Measurements from ENCODE around the gene CTIF. TPM values are rescaled to one million over a fixed set of nuclear protein-coding genes. Genes with fewer than 3 reads are reported as not detected.

The CTIF gene
- total RNA-seq, 2 experiments from 2014 or later: 0.06 to 0.38 TPM

GRCh38 chr18:48813321-48813720 is 274.5 kb downstream of the CTIF start:
- intact Hi-C loops (cut with micrococcal nuclease; ENCODE audit: unreplicated experiment): no loop called here
- no peaks in the 10 kb centered on the region for H3K9me3 ChIP-seq (ENCODE audit: low read length)
- ChIA-PET CTCF (ENCODE audit: unreplicated experiment) (interaction anchor here (1.3 kb wide), 1 partner anchor 28 kb away, joined by 3 read pairs; no protein-coding TSS in a partner anchor), POLR2A (interaction anchor here (0.6 to 0.7 kb wide), 3 partner anchors 54 to 797 kb away, joined by 3 to 4 read pairs (median 3); no protein-coding TSS in a partner anchor)
- H3K36me3 ChIP-seq (ENCODE audit: insufficient read depth, low read length): no peaks in the 10 kb centered on the region
- no peaks in the 10 kb centered on the region for H4K20me1 ChIP-seq (ENCODE audit: insufficient read depth, low read length)
- no peaks in the 10 kb centered on the region for H3K9me2 ChIP-seq (ENCODE audit: insufficient read depth, low read length)
- H3K4me3 ChIP-seq (ENCODE audit: low read depth, low read length, poor library complexity, severe bottlenecking): no peak overlapping the region
- BruUV-seq (replicated peaks): no TSS peak
- no peak overlapping the region for H3K4me2 ChIP-seq (ENCODE audit: low read length)
- H2AFZ ChIP-seq (ENCODE audit: low read length): peak overlapping the region; percentile 58; the same call in 1 of the 2 replicates
- no peak overlapping the region for H3K27ac ChIP-seq (ENCODE audit: low read depth, low read length, poor library complexity, severe bottlenecking)
- H3K79me2 ChIP-seq (ENCODE audit: insufficient read depth, low read depth, low read length): no peaks in the 10 kb centered on the region
- no peak for DNase-seq (ENCODE audit: low spot score)
- H3K4me1 ChIP-seq (ENCODE audit: insufficient read depth, low read length, poor library complexity, severe bottlenecking): peaks cover 41% of the 10 kb centered on the region
- TF ChIP-seq EZH2phosphoT487 (IDR thresholded peaks at IDR 0.05; ENCODE audit: borderline replicate concordance, low read depth, low read length) (no peak), CTCF (conservative IDR thresholded peaks at IDR 0.05; ENCODE audit: low read length) (no peak)

- Histone ChIP-seq H3K4me2 (ENCODE audit: low read length) (no peak overlapping the region), H3K36me3 (ENCODE audit: insufficient read depth, low read length) (no peaks in the 10 kb centered on the region), H3K4me1 (ENCODE audit: insufficient read depth, low read length, poor library complexity, severe bottlenecking) (peaks cover 41% of the 10 kb centered on the region), H3K4me3 (ENCODE audit: low read depth, low read length, poor library complexity, severe bottlenecking) (no peak overlapping the region), H2AFZ (ENCODE audit: low read length) (peak overlapping the region; percentile 58; the same call in 1 of the 2 replicates), H3K27ac (ENCODE audit: low read depth, low read length, poor library complexity, severe bottlenecking) (no peak overlapping the region), H3K9me3 (ENCODE audit: low read length) (no peaks in the 10 kb centered on the region), H3K79me2 (ENCODE audit: insufficient read depth, low read depth, low read length) (no peaks in the 10 kb centered on the region), H3K9me2 (ENCODE audit: insufficient read depth, low read length) (no peaks in the 10 kb centered on the region), H4K20me1 (ENCODE audit: insufficient read depth, low read length) (no peaks in the 10 kb centered on the region)
- DNase-seq (ENCODE audit: low spot score): no peak
- POLR2A ChIA-PET: no interaction called here
- CTCF ChIA-PET (ENCODE audit: unreplicated experiment): interaction anchor here (1.3 kb wide), 1 partner anchor 29 kb away, joined by 3 read pairs; no protein-coding TSS in a partner anchor
- no TSS peak for BruUV-seq (replicated peaks)
- intact Hi-C loops (cut with micrococcal nuclease; ENCODE audit: unreplicated experiment): no loop called here
- no peak for TF ChIP-seq CTCF (conservative IDR thresholded peaks at IDR 0.05; ENCODE audit: low read length)
- no peak for TF ChIP-seq EZH2phosphoT487 (IDR thresholded peaks at IDR 0.05; ENCODE audit: borderline replicate concordance, low read depth, low read length)
Observed at GRCh38 chr18:48813833-48814489, 275.1 kb downstream of the CTIF start.

Measured in OCI-LY7 (cell line).